ENCODE data around the gene NLRP9.
"Not testable (repeated sequence)": the region's sequence is repeated elsewhere in the genome, so short reads cannot be mapped to it uniquely, and the experiment has no call there.

Gene NLRP9

GRCh38 chr19:55738302-55738701 lies at the start of gene NLRP9:
NLRP9 (minus strand) TSS chr19:55738402; CDS start chr19:55738374, 28 bp downstream.
- DNase-seq, result no peak

GRCh38 chr19:55781112-55781511 lies 42.9 kb upstream of the NLRP9 start:
- no peak for DNase-seq

GRCh38 chr19:55778331-55778730 lies 40.1 kb upstream of the NLRP9 start:
- no peak for DNase-seq

GRCh38 chr19:55777528-55777927 lies 39.3 kb upstream of the NLRP9 start:
- DNase-seq, result peak; percentile 12

GRCh38 chr19:55769632-55770031 lies 31.4 kb upstream of the NLRP9 start:
- DNase-seq, result not testable (repeated sequence)

GRCh38 chr19:55768818-55769217 lies 30.6 kb upstream of the NLRP9 start, which contains the start of gene RFPL4AL1:
RFPL4AL1 (plus strand) TSS chr19:55769118; CDS start chr19:55771805, 2,687 bp downstream.
- DNase-seq, result not testable (repeated sequence)

- no peak for DNase-seq
Measured at GRCh38 chr19:55766466-55766865, 28.3 kb upstream of the NLRP9 start.

GRCh38 chr19:55758797-55759196 lies 20.6 kb upstream of the NLRP9 start, which contains the start of gene RFPL4A:
RFPL4A (plus strand) TSS chr19:55759097; CDS start chr19:55761801, 2,704 bp downstream.
- not testable (repeated sequence) for DNase-seq

GRCh38 chr19:55756808-55757207 lies 18.6 kb upstream of the NLRP9 start:
- DNase-seq, result not testable (repeated sequence)

- no peak for DNase-seq
Measured at GRCh38 chr19:55753401-55753800, 15.2 kb upstream of the NLRP9 start.

GRCh38 chr19:55750715-55751114 lies 12.5 kb upstream of the NLRP9 start:
- DNase-seq, result no peak

- DNase-seq, result not testable (repeated sequence)
Measured at GRCh38 chr19:55730378-55730777, 7.8 kb downstream of the NLRP9 start.

GRCh38 chr19:55723491-55723890 lies 14.7 kb downstream of the NLRP9 start:
- DNase-seq, result no peak

GRCh38 chr19:55720801-55721200 lies 17.4 kb downstream of the NLRP9 start:
- no peak for DNase-seq

- no peak for DNase-seq
Measured at GRCh38 chr19:55720214-55720746, 17.9 kb downstream of the NLRP9 start.

GRCh38 chr19:55717879-55718711 lies 20.1 kb downstream of the NLRP9 start:
- DNase-seq, result not testable (repeated sequence)

GRCh38 chr19:55717251-55717650 lies 21.0 kb downstream of the NLRP9 start:
- no peak for DNase-seq

- no peak for DNase-seq
Measured at GRCh38 chr19:55716531-55716930, 21.7 kb downstream of the NLRP9 start.

GRCh38 chr19:55712804-55713631 lies 25.2 kb downstream of the NLRP9 start:
- no peak for DNase-seq

GRCh38 chr19:55711719-55712118 lies 26.5 kb downstream of the NLRP9 start:
- no peak for DNase-seq

GRCh38 chr19:55705972-55706371 lies 32.2 kb downstream of the NLRP9 start:
- DNase-seq, result no peak

- peak; percentile 19 for DNase-seq
Measured at GRCh38 chr19:55704494-55705245, 33.5 kb downstream of the NLRP9 start.
